HG02943 (cell line): Measurements from ENCODE around the gene GCNT2.
"Not testable (repeated sequence)": the region's sequence is repeated elsewhere in the genome, so short reads cannot be mapped to it uniquely, and the experiment has no call there.

Source experiments
- ATAC-seq: cut with Tn5 transposase; IDR thresholded peaks from one replicate; pipeline ENCODE4 v1.9.1; 2021; ENCODE audit warnings: mild to moderate bottlenecking, low read depth, moderate library complexity; ENCODE audit not compliant: unreplicated experiment

Gene GCNT2

DNA sequence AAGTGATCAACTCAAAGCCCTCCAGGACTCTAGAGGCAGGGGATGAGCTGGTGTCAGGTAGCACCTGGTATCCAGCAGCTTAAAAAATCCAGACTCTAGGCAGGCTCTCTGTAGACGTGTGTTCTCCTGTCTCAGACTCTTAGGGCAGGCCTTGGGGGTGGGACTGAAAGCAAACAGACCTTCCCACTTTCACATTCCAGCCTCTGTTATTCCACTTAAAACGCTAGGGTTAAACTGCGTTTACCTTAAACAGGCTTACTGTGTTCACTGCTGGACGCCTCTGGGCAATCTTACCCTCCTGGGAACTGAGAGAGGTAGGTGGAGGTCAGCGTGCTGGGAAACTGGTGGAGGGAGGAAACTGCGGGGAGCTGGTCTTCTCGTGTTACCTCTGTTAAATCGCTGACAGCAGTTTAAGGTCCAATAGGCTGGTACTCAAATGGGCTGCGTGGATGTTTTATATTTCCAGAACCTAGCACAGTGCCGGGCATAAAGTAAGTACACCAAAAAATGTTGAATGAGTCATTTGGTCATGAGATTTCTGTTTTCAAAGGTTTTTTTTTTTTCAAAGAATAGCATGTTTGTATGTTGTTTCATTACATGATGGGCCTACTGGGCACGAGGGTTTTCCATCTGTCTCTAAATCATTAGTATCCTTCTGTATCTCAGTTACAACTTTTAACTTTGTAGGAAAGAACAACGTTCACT is at the start of gene GCNT2:
Gene GCNT2, plus strand, starts transcription at position 248 of the 705 bp plus-strand sequence. CDS start 7,561 bp downstream, outside the sequence.
- no peak for ATAC-seq

DNA sequence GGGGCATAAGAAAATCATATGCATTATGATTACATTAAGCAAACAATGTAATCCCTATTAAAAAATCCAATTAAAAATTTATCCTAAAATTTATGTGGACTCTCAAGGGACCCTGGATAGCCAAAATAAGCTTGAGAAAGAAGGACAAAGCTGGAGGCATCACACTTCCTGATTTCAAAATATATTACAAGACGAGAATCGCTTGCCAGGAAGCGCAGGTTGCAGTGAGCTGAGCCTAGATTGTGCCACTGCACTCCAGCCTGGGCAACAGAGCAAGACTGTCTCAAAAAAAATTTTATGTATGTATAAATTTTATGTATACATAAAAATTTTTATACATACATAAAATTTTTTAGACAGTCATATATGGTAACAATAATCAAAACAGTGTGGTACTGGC is 48.5 kb upstream of the GCNT2 start:
- ATAC-seq = no peak

DNA sequence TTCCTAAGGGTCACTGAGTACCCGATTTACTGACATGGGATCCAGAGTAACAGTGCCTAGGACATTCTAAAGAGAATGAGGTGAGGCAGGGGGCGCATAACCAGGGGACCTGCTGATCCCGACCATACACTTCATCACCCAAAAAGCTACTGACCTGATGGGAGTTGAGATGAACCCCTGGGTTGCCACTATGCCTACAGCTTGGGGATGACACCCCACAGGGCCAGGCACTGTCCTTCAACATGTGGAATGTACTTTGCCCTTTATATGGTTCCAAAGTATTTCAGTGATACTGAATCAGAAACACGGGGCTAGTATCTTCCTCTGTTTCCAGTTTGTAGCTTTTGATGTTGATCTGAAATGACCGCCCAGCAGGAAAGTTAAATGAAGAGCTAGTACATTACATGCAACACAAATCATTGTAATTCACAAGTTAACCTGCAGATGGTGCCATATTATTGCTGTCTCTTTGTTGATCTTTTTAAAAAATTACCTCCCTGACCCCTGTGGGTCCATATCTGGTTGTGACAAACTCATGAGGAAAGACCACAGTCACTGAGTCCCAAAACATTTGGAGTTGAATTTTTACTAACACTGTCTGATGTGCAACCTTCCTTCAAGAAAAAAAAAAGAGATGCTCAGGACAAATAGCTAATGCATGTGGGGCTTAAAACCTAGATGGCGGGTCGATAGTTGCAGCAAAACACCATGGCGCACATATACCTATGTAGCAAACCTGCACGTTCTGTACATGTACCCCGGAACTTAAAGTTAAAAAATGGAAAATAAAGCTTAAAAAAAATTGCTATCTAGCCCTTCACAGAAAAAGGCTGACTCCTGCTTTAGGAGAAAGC is 42.7 kb upstream of the GCNT2 start:
- no peak for ATAC-seq

DNA sequence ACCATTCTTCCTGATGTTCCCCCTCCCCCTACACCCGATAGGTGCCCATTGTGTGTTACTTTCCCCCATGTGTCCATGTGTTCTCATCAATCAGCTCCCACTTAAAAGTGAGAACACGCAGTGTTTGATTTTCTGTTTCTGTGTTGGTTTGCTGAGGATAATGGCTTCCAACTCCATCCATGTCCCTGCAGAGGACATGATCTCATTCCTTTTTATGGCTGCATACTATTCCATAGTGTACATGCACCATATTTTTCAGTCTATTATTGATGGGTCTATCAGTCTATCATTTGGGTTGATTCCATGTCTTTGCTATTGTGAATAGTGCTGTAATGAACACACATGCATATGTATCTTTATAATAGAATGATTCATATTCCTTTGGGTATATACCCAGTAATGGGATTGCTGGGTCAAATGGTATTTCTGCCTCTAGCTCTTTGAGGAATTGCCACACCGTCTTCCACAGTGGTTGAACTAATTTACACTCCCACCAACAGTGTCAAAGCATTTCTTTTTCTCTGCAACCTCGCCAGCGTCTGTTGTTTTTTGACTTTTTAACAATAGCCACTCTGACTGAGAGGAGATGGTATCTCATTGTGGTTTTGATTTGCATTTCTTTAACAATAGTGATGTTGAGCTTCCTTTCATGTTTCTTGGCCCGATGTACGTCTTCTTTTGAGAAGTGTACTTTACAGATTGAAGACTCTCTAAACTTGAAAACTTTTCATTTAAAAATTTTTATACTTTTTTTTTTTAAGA is 41.0 kb upstream of the GCNT2 start:
- ATAC-seq = no peak

DNA sequence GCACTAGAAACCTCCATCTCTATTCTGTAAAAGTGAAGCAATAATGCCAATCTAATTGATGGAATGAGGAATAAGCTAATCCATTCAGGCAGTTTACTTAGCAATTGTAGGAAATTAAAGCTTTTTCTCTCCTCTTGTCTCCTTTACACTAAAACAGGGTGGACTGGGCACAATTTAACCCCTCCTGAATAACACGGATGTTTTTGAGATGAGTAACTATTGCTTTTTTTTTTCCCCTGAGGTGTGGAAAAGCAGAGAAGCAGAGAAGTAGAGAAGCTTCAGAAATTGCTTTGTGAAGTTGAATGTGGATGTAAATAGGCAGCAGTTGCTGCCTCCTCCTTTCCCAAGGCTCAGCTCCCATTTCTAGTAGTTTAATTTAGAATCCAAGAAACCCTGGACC is 40.0 kb upstream of the GCNT2 start:
- no peak for ATAC-seq

DNA sequence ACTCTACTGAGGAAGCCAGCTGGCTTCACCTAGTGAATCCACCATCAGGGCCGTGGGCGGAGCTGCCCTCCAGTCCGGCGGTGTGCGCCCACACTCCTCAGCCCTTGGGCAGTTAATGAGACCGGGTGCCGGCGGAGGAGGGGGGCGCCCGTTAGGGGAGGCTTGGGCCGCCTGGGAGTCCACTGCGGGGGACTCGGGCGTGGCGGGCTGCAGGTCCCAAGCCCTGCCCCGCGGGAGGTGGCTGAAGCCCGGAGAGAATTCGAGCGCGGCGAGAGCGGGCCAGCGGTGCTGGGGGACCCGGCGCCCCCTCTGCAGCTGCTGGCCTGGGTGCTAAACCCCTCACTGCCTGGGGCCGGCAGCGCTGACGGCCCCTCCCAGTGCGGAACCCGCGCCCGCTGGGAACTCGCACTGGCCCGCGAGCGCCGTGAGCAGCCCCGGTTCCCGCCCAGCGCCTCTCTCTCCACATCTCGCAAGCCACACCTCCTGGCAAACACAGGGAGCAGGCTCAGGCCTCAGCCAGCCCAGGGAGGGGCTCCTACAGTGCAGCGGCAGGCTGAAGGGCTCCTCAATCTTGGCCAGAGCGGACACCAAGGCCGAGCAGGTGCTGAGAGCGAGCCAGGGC is 38.4 kb upstream of the GCNT2 start:
- ATAC-seq = no peak

DNA sequence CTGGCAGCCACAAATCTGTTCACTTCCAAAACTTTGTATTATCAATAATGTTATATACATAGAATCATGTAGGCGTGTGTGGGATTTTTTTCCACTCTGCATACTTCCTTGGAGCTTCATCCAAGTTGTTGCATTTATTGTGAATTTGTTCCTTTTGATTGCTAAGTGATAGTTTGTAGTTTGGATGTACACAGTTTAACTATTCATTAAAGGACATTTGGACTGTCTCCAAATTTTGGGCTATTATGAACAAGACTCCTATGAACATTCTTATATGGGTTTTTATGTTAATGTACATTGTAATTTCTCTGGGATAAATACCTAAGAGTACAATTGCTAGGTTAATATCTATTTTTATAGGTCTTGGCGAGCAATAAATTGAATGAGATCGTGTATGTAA is 36.2 kb upstream of the GCNT2 start:
- ATAC-seq = no peak

DNA sequence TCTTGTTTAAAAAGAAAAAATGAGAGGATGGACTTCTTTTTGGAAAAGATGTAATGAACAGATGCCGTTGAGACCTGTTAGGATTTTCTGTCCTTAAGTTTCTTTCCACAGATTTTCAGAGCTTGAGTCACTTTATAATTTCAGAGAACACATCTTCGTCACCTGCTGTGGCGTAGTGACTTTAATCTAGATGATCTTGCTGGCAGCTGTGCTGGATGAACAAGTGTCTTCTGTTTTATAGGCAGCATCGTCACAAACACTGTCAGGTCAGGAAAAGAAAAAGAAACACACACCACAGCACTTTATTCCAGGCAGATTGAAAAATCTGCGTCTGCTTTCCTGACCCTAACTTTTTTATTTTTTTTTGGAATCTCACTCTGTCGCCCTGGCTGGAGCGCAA is 35.7 kb upstream of the GCNT2 start:
- no peak for ATAC-seq

DNA sequence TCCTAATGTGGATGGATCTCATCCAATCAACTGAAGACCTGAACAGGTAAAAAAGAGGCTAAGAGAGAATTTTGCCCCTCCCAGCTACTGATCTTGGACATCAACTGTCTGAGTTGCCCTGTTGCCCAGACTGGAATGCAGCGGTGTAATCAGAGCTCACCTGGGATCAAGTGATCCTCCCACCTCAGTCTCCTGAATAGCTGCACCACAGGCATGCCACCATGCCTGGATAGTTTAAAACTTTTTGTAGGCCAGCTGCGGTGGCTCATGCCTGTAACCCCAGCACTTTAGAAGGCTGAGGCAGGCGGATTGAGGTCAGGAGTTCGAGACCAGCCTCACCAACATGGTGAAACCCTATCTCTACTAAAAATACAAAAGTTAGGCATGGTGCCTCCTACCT is 34.9 kb upstream of the GCNT2 start:
- no peak for ATAC-seq

DNA sequence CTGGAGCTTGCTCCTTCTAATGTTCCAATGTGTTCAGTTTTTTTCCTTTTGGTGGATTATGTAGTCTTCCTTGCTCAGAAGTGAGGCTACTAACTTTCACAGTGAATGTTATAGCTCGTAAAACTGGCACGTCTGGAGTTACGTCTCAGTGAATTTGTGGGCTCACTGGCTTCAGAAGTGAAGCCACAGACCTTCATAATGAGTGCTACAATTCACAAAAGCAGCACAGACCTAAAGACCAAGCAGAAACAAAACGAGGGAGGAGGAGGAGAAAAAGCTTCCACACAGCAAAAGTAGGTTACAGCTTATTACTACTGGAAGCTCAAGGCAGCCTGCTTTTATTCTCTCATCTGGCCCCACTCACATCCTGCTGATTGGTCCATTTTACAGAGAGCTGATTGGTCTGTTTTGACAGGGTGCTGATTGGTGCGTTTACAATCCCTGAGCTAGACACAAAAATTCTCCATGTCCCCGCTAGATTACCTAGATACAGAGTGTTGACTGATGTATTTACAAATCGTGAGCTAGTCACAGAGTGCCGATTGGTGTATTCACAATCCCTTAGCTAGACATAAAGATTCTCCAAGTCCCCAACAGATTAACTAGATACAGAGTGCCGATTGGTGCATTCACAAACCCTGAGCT is 34.1 kb upstream of the GCNT2 start:
- not testable (repeated sequence) for ATAC-seq

DNA sequence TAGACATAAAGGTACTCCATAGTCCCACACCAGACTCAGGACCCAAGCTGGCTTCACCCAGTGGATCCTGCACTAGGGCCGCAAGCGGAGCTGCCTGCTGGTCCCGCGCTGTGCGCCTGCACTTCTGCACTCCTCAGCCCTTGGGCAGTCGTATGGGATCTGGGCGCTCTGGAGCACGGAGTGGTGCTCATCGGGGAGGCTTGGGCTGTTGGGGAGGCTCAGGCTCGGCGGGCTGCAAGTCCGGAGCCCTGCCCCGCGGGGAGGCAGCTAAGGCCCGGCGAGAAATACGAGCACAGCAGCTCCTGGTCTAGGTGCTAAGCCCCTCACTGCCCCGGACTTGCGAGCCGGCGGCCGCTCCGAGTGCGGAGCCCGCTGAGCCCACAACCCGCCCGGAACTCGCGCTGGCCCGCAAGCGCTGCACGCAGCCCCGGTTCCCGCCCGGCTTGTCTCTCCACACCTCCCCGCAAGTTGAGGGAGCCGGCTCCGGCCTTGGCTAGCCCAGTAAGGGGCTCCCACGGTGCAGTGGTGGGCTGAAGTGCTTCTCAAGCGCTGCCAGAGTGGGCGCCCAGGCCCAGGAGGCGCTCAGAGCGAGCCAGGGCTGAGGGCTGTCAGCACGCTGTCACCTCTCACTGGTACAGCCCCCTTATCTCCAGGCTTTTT is 33.4 kb upstream of the GCNT2 start:
- no peak for ATAC-seq

DNA sequence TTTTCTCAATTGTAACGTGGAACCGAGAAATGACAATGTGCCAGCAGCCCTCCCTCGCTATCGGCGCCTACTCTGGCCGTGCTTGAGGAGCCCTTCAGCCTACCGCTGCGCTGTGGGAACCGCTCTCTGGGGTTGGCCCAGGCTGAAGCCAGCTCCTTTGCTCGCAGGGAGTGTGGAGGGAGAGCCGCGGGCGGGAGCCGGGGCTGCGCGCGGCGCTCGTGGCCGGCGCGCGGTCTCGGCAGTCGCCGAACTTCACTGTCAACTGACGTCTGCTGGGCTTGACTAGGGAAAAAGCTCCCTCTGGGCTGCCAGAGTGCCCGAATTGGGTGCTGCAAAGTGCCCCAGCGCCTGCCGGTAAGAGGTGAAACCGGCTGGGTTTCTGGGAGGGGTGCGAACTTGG is 29.7 kb upstream of the GCNT2 start:
- ATAC-seq = no peak

DNA sequence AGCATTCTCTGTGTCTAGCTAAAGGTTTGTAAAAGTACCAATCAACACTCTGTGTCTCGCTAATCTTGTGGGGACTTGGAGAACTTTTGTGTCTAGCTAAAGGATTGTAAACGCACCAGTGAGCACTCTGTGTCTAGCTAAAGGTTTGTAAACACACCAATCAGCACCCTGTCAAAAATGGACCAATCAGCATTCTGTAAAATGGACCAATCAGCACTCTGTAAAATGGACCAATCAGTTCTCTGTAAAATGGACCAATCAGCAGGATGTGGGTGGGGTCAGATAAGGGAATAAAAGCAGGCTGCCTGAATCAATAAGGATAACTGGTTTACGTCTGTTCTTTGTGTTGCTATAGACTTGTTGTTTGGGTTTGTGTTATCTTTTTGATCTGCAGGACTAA is 29.2 kb upstream of the GCNT2 start:
- ATAC-seq = not testable (repeated sequence)

DNA sequence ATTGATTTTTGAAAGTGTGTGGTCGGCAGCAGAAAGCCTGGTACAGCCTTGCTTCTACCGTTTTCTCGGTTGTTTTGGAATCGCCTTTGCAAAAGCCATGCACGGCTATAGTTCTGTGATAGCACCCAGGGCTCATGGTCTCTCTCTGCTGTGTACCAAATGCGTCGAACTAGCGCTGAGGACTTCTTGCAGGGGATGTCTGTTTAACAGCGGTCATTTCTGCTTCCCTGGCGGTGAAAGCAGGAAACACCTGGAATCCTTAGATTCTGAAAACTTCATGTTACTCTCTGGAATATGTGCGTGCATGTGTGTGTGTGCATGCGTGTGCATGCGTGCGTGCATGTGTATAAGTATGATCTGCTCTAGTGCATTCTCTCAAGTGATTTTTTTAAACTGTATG is 26.1 kb upstream of the GCNT2 start:
- ATAC-seq = no peak

DNA sequence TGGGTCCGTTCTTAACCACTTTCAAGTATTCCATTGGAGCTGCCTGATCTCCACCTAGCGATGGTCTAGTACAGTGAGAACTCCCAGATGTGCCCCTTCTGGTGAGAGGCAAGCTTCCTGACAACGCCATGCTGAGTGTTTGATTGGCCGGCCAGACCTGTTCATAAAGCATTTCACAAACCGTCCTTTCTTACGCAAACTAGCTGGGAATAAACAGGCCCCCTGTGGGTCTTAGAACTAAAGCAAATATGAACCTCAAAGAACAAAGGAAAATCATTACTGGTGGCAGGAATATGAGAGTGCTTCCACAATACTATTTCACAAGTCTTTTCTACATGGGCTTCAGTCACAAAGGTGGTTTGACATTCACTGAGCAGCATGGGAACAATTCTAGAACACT is 15.6 kb upstream of the GCNT2 start:
- ATAC-seq = no peak

DNA sequence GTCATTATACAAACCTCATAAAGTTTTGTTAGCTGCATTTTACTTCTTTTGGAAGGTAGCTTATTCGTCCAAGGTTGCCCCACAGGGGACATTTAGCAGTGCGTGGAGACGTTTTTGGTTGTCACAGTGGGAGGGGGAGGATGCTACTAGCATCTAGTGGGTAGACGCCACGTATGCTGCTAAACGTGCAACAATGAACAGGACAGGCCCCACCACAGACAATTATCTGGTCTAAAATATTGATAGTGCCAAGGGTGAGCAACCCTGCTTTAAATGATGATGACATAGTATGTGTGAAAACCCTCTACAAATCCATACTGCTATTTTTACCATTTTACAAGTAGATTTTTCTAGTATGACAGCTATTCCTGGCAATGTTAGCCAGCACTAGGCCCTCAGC is 13.9 kb upstream of the GCNT2 start:
- no peak for ATAC-seq

DNA sequence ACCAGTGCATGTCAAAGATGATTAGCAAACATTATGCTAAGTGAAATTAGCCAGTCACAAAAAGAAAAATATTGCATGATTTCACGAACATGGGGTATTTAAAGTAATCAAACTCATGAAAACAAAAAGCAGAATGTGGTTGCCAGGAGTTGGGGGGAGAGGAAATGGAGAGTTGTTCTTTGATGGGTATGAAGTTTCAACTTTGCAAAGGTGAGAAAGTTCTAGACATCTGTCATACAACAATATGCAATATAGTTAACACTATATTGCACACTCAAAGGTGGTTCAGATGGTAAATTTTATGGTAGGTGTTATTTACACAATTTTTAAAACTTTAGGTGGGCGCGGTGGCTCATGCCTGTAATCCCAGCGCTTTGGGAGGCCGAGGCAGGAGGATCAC is 13.4 kb upstream of the GCNT2 start:
- no peak for ATAC-seq

DNA sequence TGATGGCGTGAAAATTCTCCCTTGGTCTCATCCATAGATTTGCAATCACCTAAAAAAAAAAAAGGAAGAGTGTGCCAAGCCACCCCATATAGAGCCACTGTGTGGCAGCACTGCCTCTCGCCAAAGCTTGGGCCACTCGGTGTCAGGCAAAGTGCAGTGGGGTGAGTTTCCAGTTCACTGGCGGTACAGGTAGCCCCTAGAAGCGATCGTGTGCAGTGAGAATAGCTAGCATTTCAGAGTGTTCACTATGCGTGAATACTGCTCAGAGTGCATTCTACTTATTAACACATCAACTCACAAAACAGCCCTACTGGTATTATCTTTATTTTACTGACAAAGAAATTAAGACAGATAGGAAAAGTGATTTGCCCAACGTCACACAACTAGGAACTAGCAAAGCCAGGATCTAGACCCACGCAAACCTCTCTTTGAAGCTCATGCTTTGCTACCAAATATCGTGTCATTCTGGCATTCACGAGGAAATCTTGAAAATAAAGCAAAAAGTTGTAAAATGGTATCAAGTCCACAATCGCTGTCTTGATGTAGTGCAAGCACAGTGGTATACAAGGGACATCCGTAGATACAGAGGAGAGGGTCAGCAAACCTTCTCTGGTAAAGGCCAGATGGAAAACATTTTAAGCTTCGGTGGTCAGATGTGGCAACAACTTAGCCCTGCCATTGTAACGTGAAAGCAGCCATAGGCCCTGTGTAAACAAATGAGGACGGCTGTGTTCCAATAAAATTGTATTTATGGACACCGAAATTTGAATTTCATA is 10.4 kb upstream of the GCNT2 start:
- peak; percentile 96 for ATAC-seq

DNA sequence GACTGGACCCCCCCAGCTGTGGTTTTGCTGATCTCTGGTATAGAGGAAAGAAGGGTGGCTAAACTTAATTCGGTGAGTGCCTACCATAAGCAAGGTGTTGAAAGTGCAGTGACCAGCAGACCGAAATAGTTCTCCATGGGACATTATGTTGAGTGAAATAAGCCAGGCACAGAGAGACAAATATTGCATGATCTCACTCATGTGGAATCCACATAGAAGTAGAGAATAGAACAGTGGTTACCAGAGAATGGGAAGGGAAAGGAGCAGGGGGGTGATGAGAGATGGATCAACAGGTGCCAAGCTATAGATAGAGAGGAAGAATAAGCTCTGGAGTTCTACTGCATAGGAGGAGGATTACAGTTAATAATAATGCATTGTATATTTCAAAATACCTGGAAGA is 9.7 kb upstream of the GCNT2 start:
- no peak for ATAC-seq
